GM12864 (cell line): ENCODE data around the gene SLTM.
"Not testable (repeated sequence)": the region's sequence is repeated elsewhere in the genome, so short reads cannot be mapped to it uniquely, and the experiment has no call there.

Experiments used
- DNase-seq: peaks from one replicate; pipeline ENCODE4 v3.0.0-alpha.2; 2011; ENCODE audit warnings: low read depth
- H3K4me3 ChIP-seq: 2 replicates; pipeline ENCODE4 v1.5.1; 2011; ENCODE audit warnings: mild to moderate bottlenecking, low read depth, low read length, control low read depth
- CTCF ChIP-seq: IDR thresholded peaks from 2 replicates; pipeline ENCODE4 v1.5.1; 2011; ENCODE audit warnings: low read depth, mild to moderate bottlenecking, moderate library complexity, low read length, control low read depth, inconsistent platforms; ENCODE audit errors: missing control alignments

The SLTM gene

GRCh38 chr15:58864602-58865424, 68.7 kb downstream of the SLTM start:
- no peak for DNase-seq
- H3K4me3 ChIP-seq = peak overlapping the region; percentile 20
- TF ChIP-seq CTCF = no peak

- no peak overlapping the region for H3K4me3 ChIP-seq
- no peak for DNase-seq
- no peak for TF ChIP-seq CTCF
These were observed 71.2 kb downstream of the SLTM start for GRCh38 chr15:58862326-58862725.

GRCh38 chr15:58856621-58857020, 76.9 kb downstream of the SLTM start:
- not testable (repeated sequence) for DNase-seq, H3K4me3 ChIP-seq

GRCh38 chr15:58856086-58856485, 77.4 kb downstream of the SLTM start:
- TF ChIP-seq CTCF = no peak
- DNase-seq = no peak
- H3K4me3 ChIP-seq = no peak overlapping the region

GRCh38 chr15:58854593-58854992, 78.9 kb downstream of the SLTM start:
- H3K4me3 ChIP-seq = no peak overlapping the region
- no peak for TF ChIP-seq CTCF
- no peak for DNase-seq

GRCh38 chr15:58852347-58852746, 81.1 kb downstream of the SLTM start:
- H3K4me3 ChIP-seq = no peak overlapping the region
- TF ChIP-seq CTCF = no peak
- no peak for DNase-seq

GRCh38 chr15:58851205-58851604, 82.3 kb downstream of the SLTM start:
- not testable (repeated sequence) for DNase-seq, H3K4me3 ChIP-seq

- no peak for TF ChIP-seq CTCF
- peak; percentile 31 for DNase-seq
- no peak overlapping the region for H3K4me3 ChIP-seq
These were observed 90.6 kb downstream of the SLTM start for GRCh38 chr15:58842713-58843396.
